H1 (cell line): ENCODE measurements around the gene NUP188. TPM values are rescaled to one million over a fixed set of nuclear protein-coding genes. Genes with fewer than 3 reads are reported as not detected.

Experiments used
- CTCF ChIA-PET: fragments of 300-600 bp; sonication (Branson Sonifier 250); formaldehyde crosslinking; loops from one replicate; lab custom pipeline; 2021; ENCODE audit not compliant: partially characterized antibody; lab: Charles Lee
- POLR2A ChIA-PET: fragments of 300-600 bp; sonication (Branson Sonifier 250); formaldehyde crosslinking; loops from one replicate; lab custom pipeline; 2021; ENCODE audit warnings: inconsistent platforms; ENCODE audit not compliant: partially characterized antibody; lab: Charles Lee
- DNase-seq, 2 experiments: peaks; one replicate each; pipeline versions ENCODE4 v3.0.0 to v3.0.0-alpha.2; 2010 to 2022; ENCODE audit warnings: low spot score in 2 of 2, low read depth in 1 of 2, mixed read lengths in 1 of 2
- FAIRE-seq: peaks from 2 replicates; lab custom pipeline; 2011; peaks lifted over from hg19 to GRCh38; lab: Jason Lieb, UNC
- H2AFZ ChIP-seq: 2 replicates; pipeline ENCODE4 v1.8.1; 2012; ENCODE audit warnings: low read length, inconsistent platforms
- H2AK5ac ChIP-seq: 2 replicates; pipeline ENCODE4 v1.6.1; 2013; ENCODE audit warnings: low read depth, low read length
- H2BK120ac ChIP-seq: replicated peaks from 2 replicates; pipeline ENCODE3; 2013; ENCODE audit warnings: low read depth, low read length, inconsistent platforms
- H2BK12ac ChIP-seq: 2 replicates; pipeline ENCODE4 v1.6.1; 2013; ENCODE audit warnings: low read depth, low read length
- H2BK15ac ChIP-seq: 2 replicates; pipeline ENCODE4 v1.6.1; 2013; ENCODE audit warnings: low read length
- H2BK20ac ChIP-seq: 2 replicates; pipeline ENCODE4 v1.6.1; 2013; ENCODE audit warnings: low read length
- H2BK5ac ChIP-seq: 2 replicates; pipeline ENCODE4 v1.6.1; 2013; ENCODE audit warnings: low read depth, low read length
- H3K14ac ChIP-seq: 2 replicates; pipeline ENCODE4 v1.6.1; 2013; ENCODE audit warnings: inconsistent platforms; ENCODE audit not compliant: insufficient read length
- H3K18ac ChIP-seq: 2 replicates; pipeline ENCODE4 v1.6.1; 2013; ENCODE audit warnings: low read length; ENCODE audit errors: extremely low read depth
- H3K23ac ChIP-seq: 2 replicates; pipeline ENCODE4 v1.6.1; 2013; ENCODE audit warnings: inconsistent platforms; ENCODE audit not compliant: insufficient read length
- H3K23me2 ChIP-seq: 2 replicates; pipeline ENCODE4 v1.6.1; 2013; ENCODE audit warnings: low read depth, low read length
- H3K27ac ChIP-seq: 2 replicates; pipeline ENCODE4 v1.6.1; 2011; ENCODE audit warnings: low read depth, low read length, inconsistent platforms
- H3K27me3 ChIP-seq, 4 experiments: replicated peaks in 1 of 4; 1 replicate in 1 of 4; 2 replicates in 3 of 4; pipeline versions ENCODE4 v1.6.1 to v1.8.1; 2011 to 2013; ENCODE audit warnings: low read length in 3 of 4, mild to moderate bottlenecking in 3 of 4, inconsistent platforms in 2 of 4, mixed read lengths in 2 of 4, moderate library complexity in 1 of 4; ENCODE audit not compliant: control insufficient read depth in 3 of 4, insufficient read depth in 3 of 4; ENCODE audit errors: extremely low read depth in 1 of 4
- H3K36me3 ChIP-seq, 4 experiments: 2 replicates each; pipeline versions ENCODE4 v1.6.1 to v1.8.1; 2011 to 2013; ENCODE audit warnings: mild to moderate bottlenecking in 4 of 4, low read length in 3 of 4, moderate library complexity in 2 of 4, control low read depth in 1 of 4, inconsistent platforms in 1 of 4; ENCODE audit not compliant: insufficient read depth in 4 of 4, control insufficient read depth in 2 of 4
- H3K4ac ChIP-seq: replicated peaks from 2 replicates; pipeline ENCODE3; 2013; ENCODE audit warnings: low read length, low read depth, mixed read lengths, inconsistent platforms; ENCODE audit not compliant: insufficient read length
- H3K4me1 ChIP-seq, 4 experiments: replicated peaks in 1 of 4; 1 replicate in 1 of 4; 2 replicates in 3 of 4; pipeline versions ENCODE4 v1.6.1 to v1.8.1; 2011 to 2013; ENCODE audit warnings: low read length in 3 of 4, inconsistent platforms in 2 of 4, mixed read lengths in 1 of 4; ENCODE audit not compliant: insufficient read depth in 4 of 4, control insufficient read depth in 3 of 4
- H3K4me2 ChIP-seq, 2 experiments: 2 replicates each; pipeline versions ENCODE4 v1.6.1 to v1.8.1; 2011 to 2013; ENCODE audit warnings: low read depth in 2 of 2, low read length in 2 of 2, control low read depth in 1 of 2, inconsistent platforms in 1 of 2, mild to moderate bottlenecking in 1 of 2; ENCODE audit not compliant: insufficient read depth in 1 of 2
- H3K4me3 ChIP-seq, 4 experiments: fragments of 200-600, 300-600 bp in 1 of 4; sonication (generic), shearing (Covaris generic), sonication (Bioruptor Twin) in 1 of 4; 2 replicates each; pipeline versions ENCODE4 v1.5.1 to v1.8.1; 2011 to 2016; ENCODE audit warnings: low read length in 4 of 4, low read depth in 3 of 4, control low read depth in 2 of 4, inconsistent platforms in 2 of 4, mild to moderate bottlenecking in 2 of 4, mixed read lengths in 1 of 4, moderate library complexity in 1 of 4; ENCODE audit not compliant: insufficient read depth in 2 of 4; ENCODE audit errors: extremely low read depth in 1 of 4
- H3K56ac ChIP-seq: replicated peaks from 2 replicates; pipeline ENCODE3; 2013; ENCODE audit warnings: low read depth, mild to moderate bottlenecking, mixed read lengths, low read length, inconsistent platforms; ENCODE audit not compliant: insufficient read length
- H3K79me1 ChIP-seq: 2 replicates; pipeline ENCODE4 v1.6.1; 2013; ENCODE audit warnings: low read depth, low read length, control low read depth
- H3K79me2 ChIP-seq, 2 experiments: 2 replicates each; pipeline versions ENCODE4 v1.6.1 to v1.8.1; 2012 to 2013; ENCODE audit warnings: low read length in 2 of 2, mild to moderate bottlenecking in 2 of 2, inconsistent platforms in 1 of 2; ENCODE audit not compliant: insufficient read depth in 2 of 2, control insufficient read depth in 1 of 2
- H3K9ac ChIP-seq, 4 experiments: replicated peaks in 1 of 4; 1 replicate in 1 of 4; 2 replicates in 3 of 4; pipeline versions ENCODE4 v1.6.1 to v1.8.1; 2011 to 2013; ENCODE audit warnings: low read depth in 3 of 4, low read length in 3 of 4, control low read depth in 2 of 4, mild to moderate bottlenecking in 2 of 4, moderate library complexity in 2 of 4, inconsistent platforms in 1 of 4; ENCODE audit errors: extremely low read depth in 1 of 4
- H3K9me3 ChIP-seq, 2 experiments: 2 replicates each; pipeline versions ENCODE4 v1.6.1 to v1.8.1; 2012 to 2013; ENCODE audit warnings: mild to moderate bottlenecking in 2 of 2, moderate library complexity in 2 of 2, control low read depth in 1 of 2, inconsistent platforms in 1 of 2, low read depth in 1 of 2, low read length in 1 of 2, mixed read lengths in 1 of 2; ENCODE audit not compliant: insufficient read depth in 2 of 2
- H4K20me1 ChIP-seq, 2 experiments: replicated peaks in 1 of 2; 2 replicates each; pipeline versions ENCODE3 to v1.8.1; 2011 to 2013; ENCODE audit warnings: inconsistent platforms in 2 of 2, low read length in 2 of 2, mild to moderate bottlenecking in 1 of 2; ENCODE audit not compliant: insufficient read depth in 2 of 2, control insufficient read depth in 1 of 2
- H4K5ac ChIP-seq: 2 replicates; pipeline ENCODE4 v1.6.1; 2013; ENCODE audit warnings: low read length, low read depth, mixed read lengths, inconsistent platforms; ENCODE audit not compliant: insufficient read length
- H4K8ac ChIP-seq: 2 replicates; pipeline ENCODE4 v1.8.0; 2013; ENCODE audit warnings: mild to moderate bottlenecking, moderate library complexity, low read length, inconsistent platforms; ENCODE audit not compliant: insufficient read depth; ENCODE audit errors: extremely low read depth
- H4K91ac ChIP-seq: replicated peaks from 2 replicates; pipeline ENCODE3; 2013; ENCODE audit warnings: low read length, mixed read lengths, inconsistent platforms; ENCODE audit not compliant: insufficient read length
- WGBS, 2 experiments: shearing (Covaris generic) in 1 of 2; methylation state at CpG; one replicate each; pipeline versions ENCODE4 v1.1.6 to v1.1.7; 2013 to 2015; ENCODE audit warnings: low lambda C conversion rate in 2 of 2, mixed read lengths in 2 of 2, inconsistent platforms in 1 of 2, low coverage in 1 of 2, missing lambda C conversion rate in 1 of 2; ENCODE audit not compliant: insufficient replicate concordance in 2 of 2, insufficient coverage in 1 of 2, insufficient read length in 1 of 2; ENCODE audit errors: extremely low coverage in 1 of 2, missing lambda C conversion rate in 1 of 2; 5-methylcytosine and 5-hydroxymethylcytosine counted together
- polyA plus RNA-seq, 7 experiments: library from polyadenylated mRNA; depleted of rRNA in 3 of 7; stranded (reverse) in 5 of 7; unstranded in 2 of 7; fragments of >200 nt in 5 of 7; fragments of 200-250 nt in 2 of 7; gene quantifications; 1 replicate in 5 of 7; 2 replicates in 1 of 7; 4 replicates in 1 of 7; pipeline versions ENCODE4 v1.2.1 to v1.2.3, GENCODE V29; 2011 to 2013; ENCODE audit warnings: missing spikeins in 2 of 7, mixed read lengths in 2 of 7
- total RNA-seq: library from RNA; stranded (reverse); fragmentation: NEBNext Ultra II Directional; extraction: Animal tissue kit (Norgen Biotek cat#: 25700); gene quantifications from 2 replicates; pipeline ENCODE4 v1.2.1, GENCODE V29; 2021

Gene NUP188
- total and polyA plus RNA-seq, 2 of the 8 experiments (the other 6 are each of a cell fraction or from before 2014, with no cell fraction given) = 90.1 to 111 TPM

DNA sequence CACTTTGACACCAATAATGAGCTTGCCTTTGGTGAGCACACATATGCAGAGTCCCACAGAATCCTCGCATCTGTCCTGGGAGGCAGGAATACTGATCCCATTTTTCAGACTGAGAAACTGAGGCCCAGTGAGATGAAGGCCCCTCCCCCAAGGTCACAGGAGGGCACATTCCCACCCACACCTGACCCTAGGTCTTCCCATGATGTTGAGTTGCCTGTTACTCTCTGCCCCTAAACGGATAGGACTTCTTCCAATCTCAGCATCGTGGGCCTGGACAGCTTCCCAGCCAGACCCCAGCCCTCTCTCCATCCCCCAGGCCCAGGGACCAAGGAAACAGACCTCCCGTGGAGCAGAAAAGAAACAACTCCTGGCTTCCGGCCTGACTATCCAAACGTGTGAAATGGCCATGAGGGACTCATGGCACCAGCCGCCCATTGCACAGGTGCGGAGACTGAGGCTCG is 79.8 kb downstream of the NUP188 start:
- peak overlapping the region; percentile 7 for H4K5ac ChIP-seq
- H4K91ac ChIP-seq = no peak overlapping the region
- no peak overlapping the region for H2AFZ ChIP-seq
- no peaks in the 10 kb centered on the region for H3K36me3 ChIP-seq
- no peaks in the 10 kb centered on the region for H3K9me3 ChIP-seq
- no peak overlapping the region for H3K23ac ChIP-seq
- H2AK5ac ChIP-seq = 0 out of 2 replicates have a peak overlapping the region, but pooled peaks have one; percentile 24
- H3K27me3 ChIP-seq = no peaks in the 10 kb centered on the region
- peak overlapping the region in 3 of 4 experiments; percentile 39 to 62 (median 59); a peak in 4 of 7 replicates for H3K9ac ChIP-seq
- WGBS, 2 experiments = 53% methylated on average over 9 of the region's 9 CpGs; no CpG with 5 or more reads in 1 of the 2 experiments
- H2BK15ac ChIP-seq = no peak overlapping the region
- ChIA-PET POLR2A (interaction anchor here (1.0 to 2.4 kb wide), 4 partner anchors 19 to 54 kb away, joined by 3 to 6 read pairs (median 4); partner anchors contain the start of gene DOLPP1), CTCF (interaction anchor here (1.3 to 1.5 kb wide), 2 partner anchors 21 to 71 kb away, joined by 4 read pairs; no protein-coding TSS in a partner anchor)
- peaks cover 2 to 35% of the 10 kb centered on the region in 2 experiments; a peak in 3 of 4 replicates for H3K79me2 ChIP-seq
- no peak for FAIRE-seq
- H3K56ac ChIP-seq = no peak overlapping the region
- no peak overlapping the region for H2BK20ac ChIP-seq
- 0 out of 2 replicates have a peak overlapping the region, but pooled peaks have one; percentile 9 for H2BK12ac ChIP-seq
- H3K4me3 ChIP-seq = peak overlapping the region; percentile 61 to 75 (median 65)
- DNase-seq = no peak
- peaks cover 7% of the 10 kb centered on the region for H3K23me2 ChIP-seq
- H3K27ac ChIP-seq = 0 out of 2 replicates have a peak overlapping the region, but pooled peaks have one; percentile 40
- H2BK120ac ChIP-seq = no peak overlapping the region
- peak overlapping the region; percentile 65 to 79 for H3K4me2 ChIP-seq
- H3K4ac ChIP-seq = peak overlapping the region; percentile 72
- H3K4me1 ChIP-seq = peaks cover 0 to 18% (median 11%) of the 10 kb centered on the region in 4 experiments; a peak in 6 of 7 replicates
- peak overlapping the region; percentile 95 for H4K8ac ChIP-seq
- peaks cover 7% of the 10 kb centered on the region; the same call in 1 of the 2 replicates for H3K79me1 ChIP-seq
- peak overlapping the region; percentile 60; the same call in 1 of the 2 replicates for H2BK5ac ChIP-seq
- peaks cover 7 to 17% of the 10 kb centered on the region in 2 experiments for H4K20me1 ChIP-seq
- H3K14ac ChIP-seq = no peak overlapping the region
- H3K18ac ChIP-seq = no peak overlapping the region
